K562 (cell line): Measurements from ENCODE around the gene LTA. TPM values are rescaled to one million over a fixed set of nuclear protein-coding genes. Genes with fewer than 3 reads are reported as not detected.

Source experiments
- BCL6 ChIP-seq: fragments of 250-450 bp; sonication (Bioruptor Pico); IDR thresholded peaks from 2 replicates; pipeline ENCODE4 v1.4.0; 2020
- HCFC1 ChIP-seq: IDR thresholded peaks from 2 replicates; pipeline ENCODE4 v1.6.1; 2012; ENCODE audit warnings: low read depth, low read length, improper control_type of control experiment
- RBM14 ChIP-seq: fragments of 200-400 bp; formaldehyde crosslinking; IDR thresholded peaks from 2 replicates; pipeline ENCODE4 v1.6.1; 2018; ENCODE audit warnings: low read depth, mild to moderate bottlenecking, low read length, moderate library complexity, borderline replicate concordance; ENCODE audit not compliant: insufficient read depth
- SIRT6 ChIP-seq: IDR thresholded peaks from one replicate; pipeline ENCODE4 v1.6.1; 2012; ENCODE audit warnings: low read depth, mild to moderate bottlenecking, control low read depth, inconsistent platforms, low read length, moderate library complexity
- THRAP3 ChIP-seq: fragments of 450-650 bp; IDR thresholded peaks from 2 replicates; pipeline ENCODE4 v1.6.1; 2016; ENCODE audit warnings: mild to moderate bottlenecking, inconsistent platforms, borderline replicate concordance
- TRIM28 ChIP-seq: fragments of 450-650 bp; IDR thresholded peaks from 2 replicates; pipeline ENCODE4 v1.6.1; 2017
- ZBTB40 ChIP-seq, 2 experiments: fragments of 450-650 bp in 1 of 2; sonication (generic) in 1 of 2; formaldehyde crosslinking in 1 of 2; IDR thresholded peaks; 2 replicates each; pipeline versions ENCODE4 v1.7.1 to v1.9.0; 2016 to 2022; ENCODE audit warnings: inconsistent platforms in 1 of 2, mild to moderate bottlenecking in 1 of 2, missing genetic modification reagents in 1 of 2
- ZNF184 ChIP-seq: sonication (generic); formaldehyde crosslinking; IDR thresholded peaks from 2 replicates; pipeline ENCODE4 v1.5.0; 2020; ENCODE audit warnings: missing genetic modification reagents
- ZNF586 ChIP-seq: fragments of 450-650 bp; formaldehyde crosslinking; conservative IDR thresholded peaks from 2 replicates; pipeline ENCODE4 v1.4.0; 2020; ENCODE audit warnings: mild to moderate bottlenecking, moderate library complexity
- polyA plus RNA-seq, 8 experiments: library from polyadenylated mRNA; depleted of rRNA in 4 of 8; stranded (reverse) in 5 of 8; unstranded in 3 of 8; fragments of >200 nt; fragmentation: Nextera tagmentation in 2 of 8; fragmentation: Illumina TruSeq in 1 of 8; extraction: Ambion mirVana in 2 of 8; extraction: Trizol in 1 of 8; gene quantifications; 2 replicates each; pipeline versions ENCODE4 v1.2.1 to v1.2.3, GENCODE V29; 2011 to 2014; ENCODE audit warnings: inconsistent platforms in 1 of 8, missing spikeins in 1 of 8
- total RNA-seq, 7 experiments: library from RNA; depleted of rRNA in 6 of 7; stranded (reverse); fragments of >200 nt in 6 of 7; fragmentation: Illumina TruSeq in 2 of 7; extraction: Trizol in 2 of 7; gene quantifications; 2 replicates each; pipeline versions ENCODE4 v1.2.1 to v1.2.3, GENCODE V29; 2011 to 2021; ENCODE audit warnings: low replicate concordance in 1 of 7
- TF ChIP-seq, protein P1 (sequence below): fragments of 250-450 bp; sonication (Bioruptor Pico); IDR thresholded peaks from 2 replicates; pipeline ENCODE4 v1.5.0; 2021; ENCODE audit warnings: mild to moderate bottlenecking, borderline replicate concordance
- TF ChIP-seq, protein P2 (sequence below): sonication (generic); formaldehyde crosslinking; IDR thresholded peaks from 2 replicates; pipeline ENCODE4 v1.8.0; 2022; ENCODE audit warnings: mild to moderate bottlenecking, low read depth, missing genetic modification reagents
- TF ChIP-seq, protein P3 (sequence below): sonication (generic); formaldehyde crosslinking; IDR thresholded peaks from 2 replicates; pipeline ENCODE4 v1.8.0; 2022; ENCODE audit warnings: missing genetic modification reagents, mild to moderate bottlenecking, borderline replicate concordance

The LTA gene
- total and polyA plus RNA-seq, 9 of the 15 experiments (the other 6 are each of a cell fraction or from before 2014, with no cell fraction given), result 0.80 TPM; not detected in 8

- peak; percentile 79 for TF ChIP-seq ZBTB40 (IDR thresholded peaks at IDR 0.05)
- TF ChIP-seq ZBTB40 (CRISPR knock-in tag; IDR thresholded peaks at IDR 0.05), result no peak
- TF ChIP-seq, protein P1, sequence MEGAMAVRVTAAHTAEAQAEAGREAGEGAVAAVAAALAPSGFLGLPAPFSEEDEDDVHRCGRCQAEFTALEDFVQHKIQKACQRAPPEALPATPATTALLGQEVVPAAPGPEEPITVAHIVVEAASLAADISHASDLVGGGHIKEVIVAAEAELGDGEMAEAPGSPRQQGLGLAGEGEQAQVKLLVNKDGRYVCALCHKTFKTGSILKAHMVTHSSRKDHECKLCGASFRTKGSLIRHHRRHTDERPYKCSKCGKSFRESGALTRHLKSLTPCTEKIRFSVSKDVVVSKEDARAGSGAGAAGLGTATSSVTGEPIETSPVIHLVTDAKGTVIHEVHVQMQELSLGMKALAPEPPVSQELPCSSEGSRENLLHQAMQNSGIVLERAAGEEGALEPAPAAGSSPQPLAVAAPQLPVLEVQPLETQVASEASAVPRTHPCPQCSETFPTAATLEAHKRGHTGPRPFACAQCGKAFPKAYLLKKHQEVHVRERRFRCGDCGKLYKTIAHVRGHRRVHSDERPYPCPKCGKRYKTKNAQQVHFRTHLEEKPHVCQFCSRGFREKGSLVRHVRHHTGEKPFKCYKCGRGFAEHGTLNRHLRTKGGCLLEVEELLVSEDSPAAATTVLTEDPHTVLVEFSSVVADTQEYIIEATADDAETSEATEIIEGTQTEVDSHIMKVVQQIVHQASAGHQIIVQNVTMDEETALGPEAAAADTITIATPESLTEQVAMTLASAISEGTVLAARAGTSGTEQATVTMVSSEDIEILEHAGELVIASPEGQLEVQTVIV (CRISPR knock-in tag), result no peak
- no peak for TF ChIP-seq RBM14
- TF ChIP-seq, protein P2, sequence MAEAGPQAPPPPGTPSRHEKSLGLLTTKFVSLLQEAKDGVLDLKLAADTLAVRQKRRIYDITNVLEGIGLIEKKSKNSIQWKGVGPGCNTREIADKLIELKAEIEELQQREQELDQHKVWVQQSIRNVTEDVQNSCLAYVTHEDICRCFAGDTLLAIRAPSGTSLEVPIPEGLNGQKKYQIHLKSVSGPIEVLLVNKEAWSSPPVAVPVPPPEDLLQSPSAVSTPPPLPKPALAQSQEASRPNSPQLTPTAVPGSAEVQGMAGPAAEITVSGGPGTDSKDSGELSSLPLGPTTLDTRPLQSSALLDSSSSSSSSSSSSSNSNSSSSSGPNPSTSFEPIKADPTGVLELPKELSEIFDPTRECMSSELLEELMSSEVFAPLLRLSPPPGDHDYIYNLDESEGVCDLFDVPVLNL (CRISPR knock-in tag), result no peak
- TF ChIP-seq THRAP3, result peak; percentile 62; the same call in 1 of the 2 replicates
- TF ChIP-seq BCL6, result no peak
- TF ChIP-seq SIRT6, result no peak
- no peak; the same call in 1 of the 2 replicates for TF ChIP-seq TRIM28
- TF ChIP-seq ZNF586, result no peak
- no peak for TF ChIP-seq ZNF184 (CRISPR knock-in tag)
- TF ChIP-seq, protein P3, sequence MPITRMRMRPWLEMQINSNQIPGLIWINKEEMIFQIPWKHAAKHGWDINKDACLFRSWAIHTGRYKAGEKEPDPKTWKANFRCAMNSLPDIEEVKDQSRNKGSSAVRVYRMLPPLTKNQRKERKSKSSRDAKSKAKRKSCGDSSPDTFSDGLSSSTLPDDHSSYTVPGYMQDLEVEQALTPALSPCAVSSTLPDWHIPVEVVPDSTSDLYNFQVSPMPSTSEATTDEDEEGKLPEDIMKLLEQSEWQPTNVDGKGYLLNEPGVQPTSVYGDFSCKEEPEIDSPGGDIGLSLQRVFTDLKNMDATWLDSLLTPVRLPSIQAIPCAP (CRISPR knock-in tag), result no peak
- TF ChIP-seq HCFC1, result no peak
Measured at GRCh38 chr6:31621320-31621939, 49.3 kb downstream of the LTA start (continued).
